Adrenal gland (tissue), 5 donors: Measurements from ENCODE around the gene TGFA.

Experiments used
- POLR2A ChIP-seq, 2 donors: fragments of 450-650 bp; IDR thresholded peaks; one replicate each; pipeline ENCODE4 v1.6.1; 2017; ENCODE audit warnings: antibody characterized with exemption in 2 of 2, mild to moderate bottlenecking in 2 of 2, moderate library complexity in 1 of 2
- TF ChIP-seq, protein P1 (sequence below), 6 experiments: fragments of 450-650 bp in 4 of 6; fragments of 200-600 bp in 2 of 6; sonication (generic) in 1 of 6; IDR thresholded peaks; 1 replicate in 5 of 6; 2 replicates in 1 of 6; pipeline versions ENCODE4 v1.5.1 to v1.8.0; 2016 to 2021; ENCODE audit warnings: antibody characterized with exemption in 6 of 6, mild to moderate bottlenecking in 2 of 6, moderate library complexity in 1 of 6
- donor health status: DM: no; HTN: no; CAD: no.

- TF ChIP-seq, protein P1, sequence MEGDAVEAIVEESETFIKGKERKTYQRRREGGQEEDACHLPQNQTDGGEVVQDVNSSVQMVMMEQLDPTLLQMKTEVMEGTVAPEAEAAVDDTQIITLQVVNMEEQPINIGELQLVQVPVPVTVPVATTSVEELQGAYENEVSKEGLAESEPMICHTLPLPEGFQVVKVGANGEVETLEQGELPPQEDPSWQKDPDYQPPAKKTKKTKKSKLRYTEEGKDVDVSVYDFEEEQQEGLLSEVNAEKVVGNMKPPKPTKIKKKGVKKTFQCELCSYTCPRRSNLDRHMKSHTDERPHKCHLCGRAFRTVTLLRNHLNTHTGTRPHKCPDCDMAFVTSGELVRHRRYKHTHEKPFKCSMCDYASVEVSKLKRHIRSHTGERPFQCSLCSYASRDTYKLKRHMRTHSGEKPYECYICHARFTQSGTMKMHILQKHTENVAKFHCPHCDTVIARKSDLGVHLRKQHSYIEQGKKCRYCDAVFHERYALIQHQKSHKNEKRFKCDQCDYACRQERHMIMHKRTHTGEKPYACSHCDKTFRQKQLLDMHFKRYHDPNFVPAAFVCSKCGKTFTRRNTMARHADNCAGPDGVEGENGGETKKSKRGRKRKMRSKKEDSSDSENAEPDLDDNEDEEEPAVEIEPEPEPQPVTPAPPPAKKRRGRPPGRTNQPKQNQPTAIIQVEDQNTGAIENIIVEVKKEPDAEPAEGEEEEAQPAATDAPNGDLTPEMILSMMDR (IDR thresholded peaks at IDR 0.05): no peak
- TF ChIP-seq POLR2A (IDR thresholded peaks at IDR 0.05): no peak
Measured at GRCh38 chr2:70489165-70489564, 64.5 kb downstream of the TGFA start.
